VCaP (cell line): ENCODE results near the gene WDR44.

Experiments used
- H3K27ac ChIP-seq: fragments of 450-650 bp; 2 replicates; pipeline ENCODE4 v1.5.1; 2017
- CTCF ChIP-seq: fragments of 450-650 bp; conservative IDR thresholded peaks from 2 replicates; pipeline ENCODE4 v1.5.1; 2017; ENCODE audit warnings: mild to moderate bottlenecking, moderate library complexity

WDR44 gene

GRCh38 chrX:118364261-118364660 is 18.4 kb downstream of the WDR44 start:
- no peak overlapping the region for H3K27ac ChIP-seq
- no peak for TF ChIP-seq CTCF

- TF ChIP-seq CTCF: no peak
These were observed 21.4 kb downstream of the WDR44 start for GRCh38 chrX:118367338-118367737.

GRCh38 chrX:118368398-118368797 is 22.5 kb downstream of the WDR44 start:
- no peak for TF ChIP-seq CTCF
- H3K27ac ChIP-seq: no peak overlapping the region

More at GRCh38 chrX:118367338-118367737, 21.4 kb downstream of the WDR44 start:
- H3K27ac ChIP-seq: no peak overlapping the region

- no peak for TF ChIP-seq CTCF
- no peak overlapping the region for H3K27ac ChIP-seq
These were observed 25.2 kb downstream of the WDR44 start for GRCh38 chrX:118370921-118371624.

DNA sequence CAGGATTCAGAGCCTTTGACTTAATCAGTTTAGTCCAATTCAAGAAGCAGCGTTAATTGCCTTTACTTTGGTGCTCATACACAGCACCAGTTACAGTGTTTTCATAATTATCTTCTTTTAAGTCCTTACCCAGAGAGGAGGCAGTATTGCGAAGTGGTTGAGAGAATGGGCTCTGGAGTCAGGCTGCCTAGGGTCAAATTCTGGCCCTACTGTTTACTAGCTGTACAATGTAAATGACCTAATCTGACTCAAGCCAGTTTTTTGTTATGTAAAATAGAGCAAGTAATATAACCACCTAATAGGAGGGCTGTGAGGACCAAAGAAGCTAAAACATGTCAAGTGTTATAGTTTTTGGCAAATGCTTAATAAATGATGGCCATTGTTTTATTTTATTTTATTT is 27.6 kb downstream of the WDR44 start:
- H3K27ac ChIP-seq: no peak overlapping the region
- TF ChIP-seq CTCF: no peak

DNA sequence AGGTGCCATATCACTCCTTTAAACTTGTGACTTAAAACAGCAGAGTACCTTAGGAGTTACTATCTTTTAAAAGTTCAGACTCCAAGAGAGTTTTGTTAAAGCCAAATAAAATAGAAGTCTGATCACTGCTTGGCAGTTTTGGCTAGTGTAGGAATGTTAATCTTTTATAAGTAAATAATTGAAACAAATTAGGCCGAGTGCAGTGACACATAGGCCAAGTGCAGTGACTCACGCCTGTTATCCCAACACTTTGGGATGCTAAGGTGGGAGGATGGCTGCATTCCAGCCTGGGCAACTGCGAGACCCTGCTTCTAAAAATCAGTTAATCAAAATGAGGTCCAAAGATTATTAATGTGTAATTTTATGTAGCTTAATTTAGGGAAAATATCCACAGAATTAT is 37.2 kb downstream of the WDR44 start:
- TF ChIP-seq CTCF: no peak
- no peak overlapping the region for H3K27ac ChIP-seq

GRCh38 chrX:118392716-118393115 is 46.8 kb downstream of the WDR44 start:
- TF ChIP-seq CTCF: no peak
- no peak overlapping the region for H3K27ac ChIP-seq
